Endodermal cell (in vitro differentiated cells): ENCODE measurements around the gene GATAD2A. TPM values are rescaled to one million over a fixed set of nuclear protein-coding genes. Genes with fewer than 3 reads are reported as not detected.
A peak's percentile ranks its signal among the peaks of the same experiment; 100 is the strongest.

ENCODE experiments used
- DNase-seq: peaks from one replicate; pipeline ENCODE4 v3.0.0-alpha.2; 2017
- H3K27ac ChIP-seq: 2 replicates; pipeline ENCODE4 v1.5.1; 2013; ENCODE audit warnings: mild to moderate bottlenecking, low read depth, low read length, moderate library complexity
- H3K27me3 ChIP-seq: 2 replicates; pipeline ENCODE4 v1.6.1; 2013; ENCODE audit warnings: mild to moderate bottlenecking, low read length, moderate library complexity; ENCODE audit not compliant: insufficient read depth, control insufficient read depth, poor library complexity, severe bottlenecking
- H3K36me3 ChIP-seq: 2 replicates; pipeline ENCODE4 v1.7.0; 2013; ENCODE audit warnings: mild to moderate bottlenecking, low read length, moderate library complexity; ENCODE audit not compliant: control insufficient read depth, insufficient read depth
- H3K4me1 ChIP-seq: one replicate; pipeline ENCODE4 v1.7.0; 2013; ENCODE audit warnings: low read length; ENCODE audit not compliant: control insufficient read depth, insufficient read depth
- H3K4me3 ChIP-seq: 2 replicates; pipeline ENCODE4 v1.5.1; 2013; ENCODE audit warnings: mild to moderate bottlenecking, low read length, moderate library complexity
- H3K9ac ChIP-seq: 2 replicates; pipeline ENCODE4 v1.6.1; 2013; ENCODE audit warnings: mild to moderate bottlenecking, low read length, moderate library complexity; ENCODE audit not compliant: poor library complexity, severe bottlenecking; ENCODE audit errors: extremely low read depth
- H3K9me3 ChIP-seq: 2 replicates; pipeline ENCODE4 v1.6.1; 2013; ENCODE audit warnings: mild to moderate bottlenecking, low read length, moderate library complexity; ENCODE audit not compliant: control insufficient read depth
- H3K27ac Mint-ChIP-seq: 2 replicates; pipeline ENCODE4 v1.8.0; 2020; ENCODE audit warnings: mixed read lengths
- H3K27me3 Mint-ChIP-seq: 2 replicates; pipeline ENCODE4 v1.8.0; 2021; ENCODE audit warnings: mild to moderate bottlenecking, mixed read lengths; ENCODE audit not compliant: insufficient read depth
- H3K36me3 Mint-ChIP-seq: 2 replicates; pipeline ENCODE4 v1.8.0; 2020; ENCODE audit warnings: low read depth, mixed read lengths
- H3K4me1 Mint-ChIP-seq: 2 replicates; pipeline ENCODE4 v1.8.0; 2020; ENCODE audit warnings: mixed read lengths
- H3K4me3 Mint-ChIP-seq: 2 replicates; pipeline ENCODE4 v1.8.0; 2020; ENCODE audit warnings: mild to moderate bottlenecking, moderate library complexity, mixed read lengths
- H3K9me3 Mint-ChIP-seq: 2 replicates; pipeline ENCODE4 v1.8.0; 2020; ENCODE audit warnings: mild to moderate bottlenecking, mixed read lengths
- CTCF ChIP-seq: fragments of 200-600 bp; sonication (generic); conservative IDR thresholded peaks from 2 replicates; pipeline ENCODE4 v1.5.0; 2021; ENCODE audit warnings: antibody characterized with exemption, mild to moderate bottlenecking
- WGBS, 2 experiments: methylation state at CpG; one replicate each; pipeline versions ENCODE4 v1.1.5 to v1.1.7; 2013; ENCODE audit warnings: missing lambda C conversion rate in 2 of 2, mixed read lengths in 1 of 2; ENCODE audit not compliant: insufficient coverage in 1 of 2, insufficient read length in 1 of 2; 5-methylcytosine and 5-hydroxymethylcytosine counted together
- long read RNA-seq, 4 experiments: library from polyadenylated mRNA in 2 of 4; library from RNA in 1 of 4; library from capped mRNA in 1 of 4; stranded (forward) in 3 of 4; unstranded in 1 of 4; transcript quantifications; one replicate each; pipeline ENCODE4 v2.0.0, GENCODE V29; 2020 to 2021; ENCODE audit warnings: inconsistent platforms in 1 of 4
- polyA plus RNA-seq, 2 experiments: library from polyadenylated mRNA; stranded (reverse); fragments of 50-300 nt; gene quantifications; one replicate each; pipeline ENCODE4 v1.2.3, GENCODE V29; 2013
- total RNA-seq, 2 donors: library from RNA; stranded (reverse); fragmentation: NEBNext Ultra II Directional in 1 of 2; extraction: Animal tissue kit (Norgen Biotek cat#: 25700) in 1 of 2; gene quantifications; 2 replicates in 1 of 2; 3 replicates in 1 of 2; pipeline ENCODE4 v1.2.1, GENCODE V29; 2021

The GATAD2A gene, protein sequence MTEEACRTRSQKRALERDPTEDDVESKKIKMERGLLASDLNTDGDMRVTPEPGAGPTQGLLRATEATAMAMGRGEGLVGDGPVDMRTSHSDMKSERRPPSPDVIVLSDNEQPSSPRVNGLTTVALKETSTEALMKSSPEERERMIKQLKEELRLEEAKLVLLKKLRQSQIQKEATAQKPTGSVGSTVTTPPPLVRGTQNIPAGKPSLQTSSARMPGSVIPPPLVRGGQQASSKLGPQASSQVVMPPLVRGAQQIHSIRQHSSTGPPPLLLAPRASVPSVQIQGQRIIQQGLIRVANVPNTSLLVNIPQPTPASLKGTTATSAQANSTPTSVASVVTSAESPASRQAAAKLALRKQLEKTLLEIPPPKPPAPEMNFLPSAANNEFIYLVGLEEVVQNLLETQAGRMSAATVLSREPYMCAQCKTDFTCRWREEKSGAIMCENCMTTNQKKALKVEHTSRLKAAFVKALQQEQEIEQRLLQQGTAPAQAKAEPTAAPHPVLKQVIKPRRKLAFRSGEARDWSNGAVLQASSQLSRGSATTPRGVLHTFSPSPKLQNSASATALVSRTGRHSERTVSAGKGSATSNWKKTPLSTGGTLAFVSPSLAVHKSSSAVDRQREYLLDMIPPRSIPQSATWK
- total RNA-seq, result 100 to 1,000 TPM; 115 to 126 TPM
- polyA plus RNA-seq (2013, experiment 1 of 2), result 62.7 TPM
- polyA plus RNA-seq (2013, experiment 2 of 2), result 56.7 TPM
- long read RNA-seq, experiment 1, partial matches to known transcripts, result 8 of 25 reads
- long read RNA-seq, experiment 1, other reads (novel, unspliced or antisense), result 17 of 25 reads
- long read RNA-seq, experiment 2, full-length matches to known transcripts, result 2 of 141 reads
- long read RNA-seq, experiment 2, partial matches to known transcripts, result 25 of 141 reads
- long read RNA-seq, experiment 2, other reads (novel, unspliced or antisense), result 114 of 141 reads
- long read RNA-seq, experiment 3, partial matches to known transcripts, result 21 of 88 reads
- long read RNA-seq, experiment 3, other reads (novel, unspliced or antisense), result 65 of 88 reads
- long read RNA-seq, experiment 4, partial matches to known transcripts, result 0 of 17 reads
- long read RNA-seq, experiment 4, other reads (novel, unspliced or antisense), result 17 of 17 reads

- Mint-ChIP-seq H3K4me1 (peaks cover 44% of the 10 kb centered on the region), H3K9me3 (no peaks in the 10 kb centered on the region), H3K27ac (peak within 1 kb of the TSS; percentile 94), H3K4me3 (peak within 1 kb of the TSS; percentile 84), H3K27me3 (no peaks in the 10 kb centered on the region), H3K36me3 (no peaks in the 10 kb centered on the region)
- H3K4me3 ChIP-seq, result peak within 1 kb of the TSS; percentile 90
- DNase-seq, result peak; percentile 96
- 1 to 3% methylated on average over 50 to 89 of the region's 90 CpGs for WGBS, 2 experiments
- H3K9ac ChIP-seq, result peak within 1 kb of the TSS; percentile 65
- peaks cover 10% of the 10 kb centered on the region for H3K4me1 ChIP-seq
- H3K27ac ChIP-seq, result peak within 1 kb of the TSS; percentile 69
- no peaks in the 10 kb centered on the region for H3K27me3 ChIP-seq
- H3K9me3 ChIP-seq, result no peaks in the 10 kb centered on the region
- TF ChIP-seq CTCF, result no peak
- H3K36me3 ChIP-seq, result no peaks in the 10 kb centered on the region
Measured at GRCh38 chr19:19404879-19405860, at the start of gene GATAD2A. Gene GATAD2A, plus strand, starts transcription at chr19:19405675. Its CDS starts 59,671 bp downstream, at chr19:19465346.

DNA sequence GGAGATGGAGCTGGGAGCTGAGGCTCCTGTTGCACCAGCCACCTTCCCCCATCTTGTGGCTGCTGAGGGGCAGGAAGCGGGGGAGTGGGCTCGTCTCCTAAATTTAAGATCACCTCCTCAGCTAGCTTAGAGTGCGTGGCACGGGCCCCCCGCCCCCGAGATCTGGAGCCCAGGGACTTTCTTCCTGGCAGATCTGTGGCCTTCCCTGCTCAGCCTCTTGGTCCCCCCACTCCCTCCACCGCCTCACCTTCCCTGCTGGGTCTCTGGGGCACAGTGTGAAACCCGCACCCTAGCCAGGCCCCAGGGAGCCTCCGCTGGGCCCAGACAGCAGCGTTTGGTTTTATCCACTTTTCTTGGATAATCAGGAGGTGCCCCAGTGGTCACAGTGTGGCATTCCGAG is 49.0 kb upstream of the GATAD2A start:
- no peak for DNase-seq
- Mint-ChIP-seq H3K9me3 (no peaks in the 10 kb centered on the region), H3K27me3 (no peaks in the 10 kb centered on the region), H3K36me3 (peaks cover 40% of the 10 kb centered on the region), H3K27ac (no peak overlapping the region), H3K4me3 (no peak overlapping the region), H3K4me1 (no peaks in the 10 kb centered on the region)
- Histone ChIP-seq H3K27me3 (no peaks in the 10 kb centered on the region), H3K27ac (no peak overlapping the region), H3K4me3 (no peak overlapping the region), H3K36me3 (peaks cover 37% of the 10 kb centered on the region), H3K4me1 (no peaks in the 10 kb centered on the region), H3K9ac (no peak overlapping the region), H3K9me3 (no peaks in the 10 kb centered on the region)
- 92 to 96% methylated on average over 5 to 11 of the region's 11 CpGs for WGBS, 2 experiments
- no peak for TF ChIP-seq CTCF
